ENCODE measurements around the gene ZP2. TPM values are rescaled to one million over a fixed set of nuclear protein-coding genes. Genes with fewer than 3 reads are reported as not detected.
"Not testable (repeated sequence)": the region's sequence is repeated elsewhere in the genome, so short reads cannot be mapped to it uniquely, and the experiment has no call there.

The ZP2 gene
- total RNA-seq, 1 donor from 2014 or later = not detected

DNA sequence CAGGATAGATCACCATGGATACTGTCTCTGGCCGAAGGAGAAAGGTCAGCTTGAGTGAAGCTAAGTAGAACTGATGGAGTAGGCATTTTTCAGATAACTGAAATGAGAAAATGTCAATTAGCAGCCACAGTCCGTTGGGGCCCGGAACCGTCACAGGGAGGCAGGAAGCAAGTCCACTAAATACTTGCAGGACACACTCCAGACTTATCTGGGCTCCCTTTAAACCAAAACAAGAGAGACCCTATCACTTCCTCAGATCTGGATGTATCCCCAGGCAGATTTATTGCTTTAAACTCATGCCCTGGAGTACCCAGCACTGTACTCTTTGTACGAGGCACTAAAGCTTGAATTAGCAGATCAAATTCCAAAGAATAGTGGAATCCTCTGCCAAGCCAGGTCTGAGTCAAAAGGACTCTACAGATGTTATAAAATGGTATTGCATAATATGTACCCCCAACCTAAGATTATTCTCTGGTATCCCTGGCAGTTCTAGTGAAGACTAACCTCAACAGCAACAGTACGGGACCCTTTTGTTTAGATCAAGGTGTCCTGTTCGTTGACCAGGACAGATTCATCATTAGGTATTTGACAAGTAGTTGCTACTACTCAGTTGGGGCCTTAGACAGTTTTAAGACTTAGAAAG lies 8.1 kb downstream of the ZP2 start:
- Mint-ChIP-seq H3K27ac (no peak overlapping the region), H3K27me3 (peaks cover 29% of the 10 kb centered on the region), H3K36me3 (ENCODE audit: low read depth) (no peaks in the 10 kb centered on the region), H3K4me1 (no peaks in the 10 kb centered on the region), H3K9me3 (no peaks in the 10 kb centered on the region), H3K4me3 (no peak overlapping the region)
- ChIA-PET POLR2A (no interaction called here), CTCF (no interaction called here)
- DNase-seq (no peak), ATAC-seq (ENCODE audit: low read depth) (no peak)
- intact Hi-C loops (cut with micrococcal nuclease) = no loop called here
- no peak for TF ChIP-seq CTCF (IDR thresholded peaks at IDR 0.05)

DNA sequence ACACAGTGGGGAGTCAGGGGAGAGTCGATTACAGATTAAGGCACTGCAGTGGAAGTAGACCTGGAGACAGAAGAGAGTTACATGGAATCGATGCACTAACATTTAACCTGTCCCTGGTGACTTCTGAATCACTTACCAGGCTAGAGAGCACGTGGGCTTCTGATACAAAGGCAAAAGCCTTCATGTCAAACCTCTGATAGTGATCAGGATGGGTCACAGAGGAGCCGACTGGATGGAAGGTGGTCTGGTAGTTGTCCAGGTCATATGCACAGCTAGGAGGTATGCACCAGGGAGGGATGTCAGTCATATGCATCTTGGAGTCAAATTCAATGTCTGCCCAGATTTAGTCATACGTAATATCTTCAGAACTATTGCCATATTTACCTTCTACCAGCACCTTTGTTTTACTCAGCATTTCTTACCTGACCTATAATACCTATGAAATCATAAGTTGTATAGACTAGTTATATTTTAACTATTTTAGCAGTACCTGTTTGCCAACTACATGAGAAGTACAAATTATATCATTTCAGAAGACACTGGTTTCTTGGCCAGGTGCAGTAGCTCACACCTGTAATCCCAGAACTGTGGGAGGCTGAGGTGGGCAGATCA lies 11.7 kb downstream of the ZP2 start:
- no peak for DNase-seq
- H3K27me3 Mint-ChIP-seq = peaks cover 30% of the 10 kb centered on the region
- no peak for ATAC-seq (ENCODE audit: low read depth)
- POLR2A ChIA-PET = interaction anchor here (0.7 kb wide), 1 partner anchor 10 kb away, joined by 5 read pairs; no protein-coding TSS in a partner anchor
- H3K27ac Mint-ChIP-seq = no peak overlapping the region
- no peak for TF ChIP-seq CTCF (IDR thresholded peaks at IDR 0.05)
- H3K4me3 Mint-ChIP-seq = no peak overlapping the region
- no peaks in the 10 kb centered on the region for H3K9me3 Mint-ChIP-seq
- CTCF ChIA-PET = no interaction called here
- no peaks in the 10 kb centered on the region for H3K36me3 Mint-ChIP-seq (ENCODE audit: low read depth)
- H3K4me1 Mint-ChIP-seq = peaks cover 12% of the 10 kb centered on the region
- intact Hi-C loops (cut with micrococcal nuclease) = no loop called here

DNA sequence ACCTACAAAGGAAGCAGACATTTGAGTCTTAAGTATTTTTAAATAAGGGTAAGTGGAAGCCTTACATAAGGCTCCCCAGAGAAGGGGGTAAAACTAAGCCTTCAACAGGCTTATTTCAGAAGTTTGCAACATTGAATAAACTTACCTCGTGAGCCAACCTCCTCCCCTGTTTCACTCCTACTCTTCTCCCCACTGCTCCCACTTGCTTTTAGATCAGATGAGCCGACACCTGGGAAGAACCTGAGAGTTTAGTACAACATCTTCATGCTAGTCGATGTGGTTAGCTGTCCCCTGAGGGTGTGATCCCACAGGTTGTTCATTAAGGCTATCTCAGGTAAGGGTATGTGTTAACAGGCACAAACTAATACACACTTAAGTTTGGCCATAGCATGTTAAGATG lies 13.8 kb downstream of the ZP2 start:
- Mint-ChIP-seq H3K36me3 (ENCODE audit: low read depth) (no peaks in the 10 kb centered on the region), H3K9me3 (no peaks in the 10 kb centered on the region), H3K4me3 (no peak overlapping the region), H3K4me1 (peaks cover 16% of the 10 kb centered on the region), H3K27me3 (peaks cover 33% of the 10 kb centered on the region), H3K27ac (no peak overlapping the region)
- POLR2A ChIA-PET = no interaction called here
- TF ChIP-seq CTCF (IDR thresholded peaks at IDR 0.05) = no peak
- ATAC-seq (ENCODE audit: low read depth) (no peak), DNase-seq (no peak)
- intact Hi-C loops (cut with micrococcal nuclease) = no loop called here
- CTCF ChIA-PET = no interaction called here

DNA sequence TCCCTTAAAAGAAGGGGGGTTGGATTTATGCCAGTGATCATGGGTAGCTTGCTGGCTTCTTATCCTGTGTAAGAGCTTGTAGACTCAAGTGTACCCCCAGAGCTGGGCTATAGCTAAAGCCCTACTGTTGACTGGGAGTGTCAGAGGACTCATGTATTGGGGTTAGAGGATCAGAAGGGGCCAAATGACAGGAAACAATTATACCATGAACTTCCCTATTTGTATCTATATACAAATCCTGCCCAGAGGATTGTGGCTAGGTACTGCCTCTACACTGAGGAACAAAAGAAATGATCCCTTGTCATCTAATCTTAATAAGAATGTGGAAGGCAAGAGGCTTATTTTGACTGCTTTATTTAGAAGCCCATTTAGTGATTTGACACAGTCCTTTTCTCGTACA lies 14.3 kb downstream of the ZP2 start:
- no peak for TF ChIP-seq CTCF (IDR thresholded peaks at IDR 0.05)
- peaks cover 33% of the 10 kb centered on the region for H3K27me3 Mint-ChIP-seq
- no peak overlapping the region for H3K27ac Mint-ChIP-seq
- no peaks in the 10 kb centered on the region for H3K36me3 Mint-ChIP-seq (ENCODE audit: low read depth)
- ATAC-seq (ENCODE audit: low read depth) (no peak), DNase-seq (no peak)
- H3K4me3 Mint-ChIP-seq = no peak overlapping the region
- ChIA-PET POLR2A (no interaction called here), CTCF (no interaction called here)
- intact Hi-C loops (cut with micrococcal nuclease) = no loop called here
- peaks cover under 1% of the 10 kb centered on the region for H3K9me3 Mint-ChIP-seq
- H3K4me1 Mint-ChIP-seq = peaks cover 16% of the 10 kb centered on the region

GRCh38 chr16:21195330-21195729 lies 16.0 kb downstream of the ZP2 start:
- Mint-ChIP-seq H3K4me1 (peaks cover 16% of the 10 kb centered on the region), H3K27me3 (peaks cover 23% of the 10 kb centered on the region)
- POLR2A ChIA-PET; CTCF ChIA-PET; ATAC-seq (ENCODE audit: low read depth); H3K4me3 Mint-ChIP-seq; H3K9me3 Mint-ChIP-seq; H3K27ac Mint-ChIP-seq; intact Hi-C loops (cut with micrococcal nuclease); H3K36me3 Mint-ChIP-seq (ENCODE audit: low read depth); DNase-seq: not testable (repeated sequence)
